RWPE2 (cell line): ENCODE data around the gene CCDC183.

Experiments
- ATAC-seq: fragments of 200-7000 bp; cut with Tn5 transposase; 3 replicates; pipeline ENCODE4 v1.9.1; 2021; ENCODE audit warnings: low read depth
- DNase-seq: peaks from one replicate; pipeline ENCODE4 v3.0.0-alpha.2; 2020; ENCODE audit warnings: low spot score
- H3K27ac ChIP-seq: fragments of 450-650 bp; 2 replicates; pipeline ENCODE4 v1.5.1; 2017; ENCODE audit warnings: mild to moderate bottlenecking; ENCODE audit not compliant: poor library complexity, severe bottlenecking
- H3K27me3 ChIP-seq: fragments of 250-450 bp; sonication (Bioruptor Pico); 2 replicates; pipeline ENCODE4 v1.5.1; 2021; ENCODE audit warnings: mild to moderate bottlenecking, moderate library complexity; ENCODE audit not compliant: insufficient read depth, poor library complexity, severe bottlenecking
- H3K36me3 ChIP-seq: fragments of 250-450 bp; sonication (Bioruptor Pico); 2 replicates; pipeline ENCODE4 v1.5.1; 2020; ENCODE audit warnings: low read depth, mild to moderate bottlenecking, moderate library complexity
- H3K4me1 ChIP-seq: fragments of 250-450 bp; sonication (Bioruptor Pico); 2 replicates; pipeline ENCODE4 v1.5.1; 2021; ENCODE audit warnings: mild to moderate bottlenecking, moderate library complexity; ENCODE audit not compliant: insufficient read depth, poor library complexity, severe bottlenecking
- H3K4me3 ChIP-seq: fragments of 250-450 bp; sonication (Bioruptor Pico); 2 replicates; pipeline ENCODE4 v1.5.1; 2021; ENCODE audit warnings: mild to moderate bottlenecking, moderate library complexity; ENCODE audit not compliant: severe bottlenecking
- H3K9me3 ChIP-seq: fragments of 250-450 bp; sonication (Bioruptor Pico); 2 replicates; pipeline ENCODE4 v1.5.1; 2021; ENCODE audit warnings: mild to moderate bottlenecking, moderate library complexity; ENCODE audit not compliant: severe bottlenecking
- CTCF ChIP-seq: fragments of 450-650 bp; IDR thresholded peaks from one replicate; pipeline ENCODE4 v1.5.1; 2017; ENCODE audit warnings: mild to moderate bottlenecking, moderate library complexity; ENCODE audit not compliant: poor library complexity, severe bottlenecking

CCDC183 gene

GRCh38 chr9:136821826-136822544 lies 25.8 kb downstream of the CCDC183 start:
- TF ChIP-seq CTCF = no peak
- peaks cover 20% of the 10 kb centered on the region for H3K36me3 ChIP-seq
- H3K27me3 ChIP-seq = no peaks in the 10 kb centered on the region
- no peaks in the 10 kb centered on the region for H3K4me1 ChIP-seq
- H3K4me3 ChIP-seq = no peak overlapping the region
- DNase-seq = peak; percentile 59
- H3K9me3 ChIP-seq = no peaks in the 10 kb centered on the region
- ATAC-seq = no peak
- no peak overlapping the region for H3K27ac ChIP-seq

GRCh38 chr9:136823136-136824046 lies 27.3 kb downstream of the CCDC183 start:
- Histone ChIP-seq H3K36me3 (peaks cover 22% of the 10 kb centered on the region), H3K4me1 (no peaks in the 10 kb centered on the region), H3K27ac (no peak overlapping the region), H3K27me3 (no peaks in the 10 kb centered on the region), H3K9me3 (no peaks in the 10 kb centered on the region), H3K4me3 (no peak overlapping the region)
- ATAC-seq (no peak), DNase-seq (peak; percentile 56)
- TF ChIP-seq CTCF = no peak

- ATAC-seq = no peak
- no peak overlapping the region for H3K27ac ChIP-seq
- H3K9me3 ChIP-seq = no peaks in the 10 kb centered on the region
- H3K4me1 ChIP-seq = no peaks in the 10 kb centered on the region
- TF ChIP-seq CTCF = no peak
- H3K27me3 ChIP-seq = no peaks in the 10 kb centered on the region
- H3K4me3 ChIP-seq = no peak overlapping the region
- H3K36me3 ChIP-seq = peaks cover 30% of the 10 kb centered on the region
- no peak for DNase-seq
These were observed 28.5 kb downstream of the CCDC183 start for GRCh38 chr9:136824496-136825225.

GRCh38 chr9:136825295-136826187 lies 29.4 kb downstream of the CCDC183 start:
- no peak for DNase-seq
- no peak for ATAC-seq
- Histone ChIP-seq H3K36me3 (peaks cover 30% of the 10 kb centered on the region), H3K4me1 (no peaks in the 10 kb centered on the region), H3K27ac (no peak overlapping the region), H3K9me3 (no peaks in the 10 kb centered on the region), H3K4me3 (no peak overlapping the region), H3K27me3 (no peaks in the 10 kb centered on the region)
- no peak for TF ChIP-seq CTCF
